HG03060 (cell line): Measurements from ENCODE around the gene SF1.

Source experiments
- ATAC-seq: cut with Tn5 transposase; IDR thresholded peaks from one replicate; pipeline ENCODE4 v1.9.1; 2021; ENCODE audit warnings: low read depth, moderate number of reproducible peaks; ENCODE audit not compliant: unreplicated experiment

SF1 gene

GRCh38 chr11:64801561-64802369 is 23.4 kb upstream of the SF1 start:
- no peak for ATAC-seq

- no peak for ATAC-seq
Observed at GRCh38 chr11:64801158-64801464, 22.8 kb upstream of the SF1 start.

- no peak for ATAC-seq
Observed at GRCh38 chr11:64800303-64801157, 22.2 kb upstream of the SF1 start.

GRCh38 chr11:64799623-64800302 is 21.4 kb upstream of the SF1 start:
- no peak for ATAC-seq

GRCh38 chr11:64799256-64799622 is 20.9 kb upstream of the SF1 start:
- ATAC-seq: no peak

- no peak for ATAC-seq
Observed at GRCh38 chr11:64796757-64797541, 18.6 kb upstream of the SF1 start.

- no peak for ATAC-seq
Observed at GRCh38 chr11:64796047-64796756, 17.9 kb upstream of the SF1 start.

- ATAC-seq: no peak
Observed at GRCh38 chr11:64794526-64794925, 16.2 kb upstream of the SF1 start.

GRCh38 chr11:64793271-64794160 is 15.2 kb upstream of the SF1 start:
- no peak for ATAC-seq

- ATAC-seq: no peak
Observed at GRCh38 chr11:64792482-64792881, 14.1 kb upstream of the SF1 start.

- no peak for ATAC-seq
Observed at GRCh38 chr11:64791781-64792291, 13.5 kb upstream of the SF1 start.

- no peak for ATAC-seq
Observed at GRCh38 chr11:64790205-64791095, 12.1 kb upstream of the SF1 start.

GRCh38 chr11:64789331-64790204 is 11.2 kb upstream of the SF1 start:
- ATAC-seq: no peak

GRCh38 chr11:64788321-64789215 is 10.2 kb upstream of the SF1 start:
- no peak for ATAC-seq

- ATAC-seq: no peak
Observed at GRCh38 chr11:64787526-64788320, 9.4 kb upstream of the SF1 start.
